Umbilical cord (tissue), 2 donors: ENCODE data around the gene TMCO4. TPM values are rescaled to one million over a fixed set of nuclear protein-coding genes. Genes with fewer than 3 reads are reported as not detected.
"Not testable (repeated sequence)": the region's sequence is repeated elsewhere in the genome, so short reads cannot be mapped to it uniquely, and the experiment has no call there.

Experiments used
- DNase-seq: peaks from one replicate; pipeline ENCODE4 v3.0.0-alpha.2; 2015; ENCODE audit warnings: low spot score
- total RNA-seq: library from RNA; depleted of rRNA; stranded (reverse); fragments of >200 nt; gene quantifications from one replicate; pipeline ENCODE4 v1.2.3, GENCODE V29; 2014; ENCODE audit warnings: low replicate concordance; ENCODE audit not compliant: insufficient read depth

The TMCO4 gene
- total RNA-seq, 1 donor from 2014 or later, result 4.1 TPM

DNA sequence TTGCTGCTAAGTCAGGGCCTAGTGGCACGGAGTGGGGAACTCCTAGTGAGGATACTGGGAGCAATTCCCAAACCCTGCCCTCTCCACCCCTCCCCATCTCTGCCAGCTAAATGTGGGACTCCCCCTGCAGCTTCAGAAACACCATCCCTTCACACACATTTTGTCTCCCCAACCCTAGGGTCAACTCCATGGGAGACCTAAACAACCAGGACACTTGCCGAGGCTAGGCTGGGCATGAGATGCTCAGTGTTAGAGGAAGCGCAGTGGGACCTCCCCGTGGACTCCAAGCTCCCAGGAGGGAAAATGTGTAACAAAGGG is 13.9 kb upstream of the TMCO4 start:
- DNase-seq, result no peak

DNA sequence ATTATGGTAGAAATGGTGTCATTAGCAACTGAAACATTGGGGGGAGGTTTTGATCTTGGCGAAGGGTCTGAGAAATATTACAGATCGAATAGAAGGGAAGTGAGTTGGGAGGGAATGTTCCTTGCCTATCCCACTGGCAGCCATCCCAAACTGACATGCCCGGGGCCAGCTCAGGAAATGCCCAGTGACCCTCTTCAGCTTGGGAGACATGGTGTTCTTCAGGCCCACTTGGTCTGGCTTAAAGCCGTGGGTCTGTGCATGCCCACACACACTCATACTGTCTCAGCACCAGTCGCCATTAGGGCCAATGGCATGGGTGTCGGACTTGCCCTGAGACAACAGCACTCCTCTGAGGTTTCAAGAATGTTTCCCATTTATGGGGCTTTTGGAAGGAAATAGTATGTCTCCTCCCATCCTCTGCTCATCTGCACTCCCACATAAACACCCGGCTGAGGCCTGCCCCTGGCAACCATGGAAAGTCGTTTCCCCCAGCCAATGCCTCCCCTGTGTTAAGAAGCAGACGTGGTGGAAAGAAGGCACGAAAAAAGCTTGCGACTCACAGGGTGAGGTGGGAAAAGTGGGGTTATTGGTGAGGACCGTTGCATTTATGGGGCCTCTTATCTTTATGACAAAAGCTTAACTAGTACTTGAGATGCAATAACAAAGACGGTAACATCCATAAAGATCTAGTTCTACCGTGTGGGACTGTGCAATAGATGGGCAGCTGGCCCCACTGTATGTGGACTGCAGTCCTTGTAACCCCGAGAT is 13.3 kb upstream of the TMCO4 start:
- DNase-seq, result no peak

DNA sequence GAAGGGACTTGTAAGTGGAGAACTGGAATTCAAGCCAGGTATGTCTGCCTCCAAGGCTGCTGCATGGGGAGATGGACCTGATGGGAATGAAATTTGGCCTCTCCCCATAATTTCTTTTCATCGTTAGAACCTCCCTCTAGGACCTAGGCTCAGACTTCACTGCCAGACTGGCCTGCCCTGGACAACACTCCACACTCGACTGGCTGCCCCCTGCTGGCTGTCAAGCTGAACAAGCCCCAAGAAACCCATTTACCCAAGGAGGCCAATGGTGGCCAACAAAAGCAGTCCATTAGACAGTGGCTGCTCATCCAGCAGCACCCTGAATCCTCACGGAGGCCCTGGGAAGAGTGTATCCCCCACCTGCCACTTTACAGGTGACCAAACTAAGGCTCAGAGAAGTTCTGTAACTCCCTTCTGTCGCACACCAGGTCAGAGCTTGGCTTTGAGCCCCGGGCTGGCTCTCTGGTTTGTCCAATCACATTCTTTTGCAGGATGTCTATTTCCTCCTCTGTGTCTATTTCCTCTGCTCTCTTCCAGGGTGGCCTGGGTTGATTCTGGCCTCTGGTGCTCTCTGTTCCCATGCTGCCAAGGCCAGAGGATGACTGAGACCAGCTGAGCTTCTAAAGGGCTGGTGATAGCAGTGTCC is 11.6 kb upstream of the TMCO4 start:
- DNase-seq, result no peak

DNA sequence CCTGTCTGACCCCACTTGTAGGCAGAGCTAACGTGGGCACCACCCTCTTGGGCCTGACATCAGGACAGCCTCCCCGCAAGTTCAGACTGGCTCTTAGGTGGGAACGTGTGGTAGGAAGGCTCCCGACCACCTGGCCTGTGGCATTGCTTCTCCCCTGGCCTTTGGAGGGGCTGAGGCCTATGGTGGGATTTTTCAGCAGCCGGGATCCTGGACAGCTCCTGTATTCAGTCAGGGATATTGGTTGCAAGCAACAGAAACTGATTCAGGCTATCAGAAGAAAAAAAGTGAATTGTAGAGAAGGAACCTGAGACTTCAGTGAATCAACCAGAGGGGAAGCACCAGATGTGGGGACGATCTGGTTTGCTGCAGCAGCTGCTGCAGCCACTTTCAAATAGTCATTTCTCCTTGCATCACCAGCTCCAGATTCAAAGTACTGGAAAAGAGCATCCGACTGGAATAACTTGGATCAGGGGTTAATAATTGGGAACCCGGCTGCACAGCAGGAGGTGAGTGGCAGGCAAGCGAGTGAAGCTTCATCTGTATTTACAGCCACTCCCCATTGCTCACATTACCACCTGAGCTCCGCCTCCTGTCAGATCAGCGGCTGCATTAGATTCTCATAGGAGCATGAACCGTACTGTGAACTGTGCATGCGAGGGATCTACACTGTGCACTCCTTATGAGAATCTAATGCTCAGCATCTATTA is 9.5 kb upstream of the TMCO4 start:
- DNase-seq, result no peak

DNA sequence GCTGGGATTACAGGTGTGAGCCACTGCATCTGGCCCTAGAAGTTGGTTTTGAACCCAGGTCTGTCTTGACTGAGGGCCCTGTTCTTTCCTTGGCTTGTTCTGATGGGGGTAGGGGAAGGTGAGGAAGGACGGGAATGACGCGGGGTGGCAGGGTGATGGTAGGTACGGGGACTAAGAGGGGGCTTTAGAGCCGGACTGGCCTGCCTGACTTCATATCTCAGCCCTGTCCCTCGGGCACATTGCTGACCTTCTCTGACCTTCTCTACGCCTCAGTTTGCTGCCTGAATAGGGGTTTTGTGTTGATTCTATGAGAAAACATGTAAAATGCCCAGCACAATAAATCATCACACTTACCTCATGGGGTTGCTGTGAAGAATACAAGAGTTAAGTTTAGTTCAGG is 8.6 kb upstream of the TMCO4 start:
- DNase-seq, result no peak

DNA sequence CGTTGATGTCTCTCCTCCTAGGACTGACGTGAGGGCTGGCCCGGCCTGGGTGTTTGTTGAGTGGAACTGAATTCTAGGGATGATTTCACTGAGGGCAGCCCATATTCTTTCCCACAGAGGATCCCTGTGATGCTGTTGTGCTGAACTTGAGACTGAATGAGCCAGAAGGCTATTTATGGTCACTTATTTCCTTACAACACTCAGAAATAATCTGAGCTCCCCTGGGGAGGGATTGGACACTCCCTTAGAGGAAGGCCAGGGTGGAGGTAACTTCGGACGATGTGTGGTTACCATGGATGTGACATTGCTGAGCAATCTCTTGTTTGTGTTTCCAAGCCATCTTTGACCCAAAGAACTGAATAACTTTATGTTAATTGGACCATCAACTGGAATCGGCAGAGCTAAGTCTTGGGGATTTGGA is 5.1 kb upstream of the TMCO4 start:
- DNase-seq, result no peak

DNA sequence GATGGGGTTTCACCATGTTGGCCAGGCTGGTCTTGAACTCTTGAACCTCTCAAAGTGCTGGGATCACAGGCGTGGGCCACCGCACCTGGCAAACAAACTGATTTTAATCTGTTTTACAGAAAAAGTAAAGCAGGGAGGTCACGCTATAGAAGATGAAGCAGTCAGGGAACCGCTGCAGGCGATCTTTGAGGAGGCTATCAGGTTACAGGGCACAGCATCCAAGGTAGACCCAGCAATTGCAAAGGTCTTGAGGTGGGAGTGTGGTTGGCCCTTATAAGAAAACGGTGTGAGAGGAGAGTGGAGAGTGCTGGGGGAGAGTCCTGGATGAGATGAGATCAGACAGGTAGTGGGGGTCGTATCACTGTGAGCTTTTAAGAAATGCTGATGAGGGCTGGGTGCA is 2.6 kb upstream of the TMCO4 start:
- no peak for DNase-seq

DNA sequence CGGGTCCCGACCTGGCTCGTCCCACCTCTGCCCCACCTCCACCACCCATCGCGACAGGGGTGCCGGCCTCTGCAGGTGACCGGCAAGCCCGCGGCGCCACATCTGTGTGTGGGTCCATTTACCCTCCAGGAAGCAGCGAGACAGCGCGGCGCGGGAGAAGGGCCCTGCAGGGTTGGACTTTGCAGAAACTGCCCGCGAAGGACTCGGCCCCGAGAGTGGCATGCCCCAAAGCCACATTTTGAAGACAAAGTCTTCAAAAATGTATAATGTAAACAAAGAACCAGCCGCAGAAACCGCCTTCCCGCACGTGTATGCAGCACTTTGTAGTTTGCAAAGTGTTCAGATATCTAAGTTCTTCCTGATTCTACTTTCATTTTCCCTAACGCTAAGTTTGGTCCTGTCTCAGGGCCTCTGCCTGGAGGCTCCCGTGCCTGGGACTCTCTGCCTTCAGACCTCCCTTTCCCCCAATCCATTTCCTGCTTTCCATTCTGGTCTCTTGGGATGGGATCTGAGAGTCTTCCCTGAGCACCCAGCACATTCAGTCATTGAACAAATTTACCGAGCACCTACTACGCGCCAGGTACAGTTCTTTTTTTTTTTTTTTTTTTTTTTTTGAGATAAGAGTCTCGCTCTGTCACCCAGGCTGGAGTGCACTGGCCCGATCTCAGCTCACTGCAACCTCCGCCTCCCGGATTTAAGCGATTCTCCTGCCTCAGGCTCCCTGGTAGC is 524 bp upstream of the TMCO4 start:
- DNase-seq, result peak; percentile 51

DNA sequence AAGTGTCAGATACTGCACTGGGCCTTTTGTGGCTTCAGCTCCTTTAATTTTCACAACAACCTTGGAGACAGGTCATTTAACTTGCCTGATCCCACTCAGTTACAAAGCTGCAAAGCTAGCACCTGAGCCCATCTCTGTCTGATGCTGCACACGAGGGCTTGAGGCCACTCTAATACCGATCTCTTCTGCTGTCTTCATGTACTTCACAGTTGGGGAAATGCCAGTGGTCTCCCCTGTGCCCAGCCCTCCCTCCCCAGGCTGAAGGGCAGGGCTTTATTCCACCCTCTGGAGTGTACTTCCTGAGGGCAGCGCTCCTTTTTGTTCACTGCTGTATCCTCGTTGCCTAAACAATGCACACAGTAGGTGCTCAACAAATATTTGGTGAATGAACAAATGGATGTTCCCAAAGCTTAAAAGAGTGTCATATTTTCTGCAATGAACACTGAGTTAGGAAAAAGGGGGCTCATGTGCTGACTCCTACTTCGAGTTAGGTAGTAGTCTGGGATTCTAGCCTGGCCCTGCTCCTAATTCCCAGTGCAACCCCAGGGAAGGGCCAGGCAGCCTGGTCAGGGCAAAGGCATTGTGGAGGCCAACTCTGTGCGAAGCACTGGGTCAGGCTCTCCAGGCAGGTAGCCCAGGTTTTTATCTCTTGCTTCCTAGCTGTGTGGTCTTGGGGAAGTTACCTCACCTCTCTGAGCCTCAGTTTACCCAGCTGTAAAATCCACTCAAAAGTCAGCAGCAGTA is 1.1 kb downstream of the TMCO4 start:
- DNase-seq, result no peak

DNA sequence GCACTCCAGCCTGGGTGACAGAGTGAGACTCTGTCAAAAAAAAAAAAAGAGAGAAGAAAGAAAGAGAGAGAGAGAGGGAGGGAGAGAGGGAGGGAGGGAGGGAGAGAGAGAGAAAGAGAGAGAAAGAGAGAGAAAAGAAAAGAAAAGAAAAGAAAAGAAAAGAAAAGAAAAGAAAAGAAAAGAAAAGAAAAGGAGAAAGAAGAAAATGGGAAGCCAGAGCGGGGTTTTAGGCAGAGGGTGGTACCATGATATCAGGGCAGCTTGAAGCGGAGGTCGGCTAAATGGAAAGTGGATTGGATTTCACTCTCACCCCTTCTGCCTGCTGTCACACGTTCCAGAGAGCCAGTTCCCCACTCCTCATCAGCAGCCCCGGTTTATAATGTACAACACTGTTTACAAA is 1.9 kb downstream of the TMCO4 start:
- no peak for DNase-seq

DNA sequence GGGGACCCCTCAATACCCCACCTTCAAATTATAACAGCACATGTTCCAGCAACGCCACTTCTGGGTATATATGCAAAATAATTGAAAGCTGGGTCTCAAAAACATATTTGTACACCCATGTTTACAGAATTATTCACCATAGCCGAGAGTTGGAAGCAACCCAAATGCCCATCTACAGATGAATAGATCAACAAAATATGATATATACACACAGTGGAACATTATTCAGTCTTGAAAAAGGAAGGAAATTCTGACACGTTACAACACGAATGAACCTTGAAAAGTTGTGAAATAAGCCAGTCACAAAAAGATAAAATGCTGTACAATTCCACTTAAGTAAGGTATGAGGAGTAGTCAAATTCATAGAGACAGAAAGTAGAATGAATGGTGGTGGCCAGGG is 5.1 kb downstream of the TMCO4 start:
- no peak for DNase-seq

DNA sequence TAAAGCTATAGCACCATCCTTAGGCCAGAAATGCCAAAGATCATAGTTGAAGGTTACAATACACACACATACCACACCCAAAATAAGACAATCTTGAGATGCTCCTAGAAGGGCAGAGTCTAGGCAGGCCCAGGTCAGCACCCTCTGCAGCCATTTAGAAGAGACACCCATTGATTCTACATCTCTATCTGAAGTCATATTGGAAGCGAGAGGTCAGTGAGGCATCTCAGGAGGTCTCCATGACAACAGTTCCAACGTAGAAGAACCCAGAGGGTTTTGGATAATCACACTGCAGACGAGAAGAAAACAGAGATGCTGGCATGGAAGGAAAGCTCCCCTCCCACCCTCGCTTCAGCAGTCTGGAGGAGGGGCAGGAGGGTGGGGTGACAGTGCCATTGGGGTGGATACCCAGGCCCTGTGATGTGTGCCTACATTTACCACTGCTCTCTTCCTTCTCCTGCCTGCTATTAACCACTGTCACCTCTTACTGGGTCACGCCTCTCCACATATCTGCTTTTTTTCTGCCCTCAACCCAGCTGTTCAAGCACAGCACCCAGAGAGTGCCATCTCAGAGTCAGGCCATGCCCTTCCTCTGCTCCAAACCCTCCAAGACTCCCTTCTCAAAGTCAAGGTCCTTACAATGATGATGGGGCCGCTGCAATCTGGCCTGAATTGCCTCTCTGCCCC is 6.2 kb downstream of the TMCO4 start:
- no peak for DNase-seq

DNA sequence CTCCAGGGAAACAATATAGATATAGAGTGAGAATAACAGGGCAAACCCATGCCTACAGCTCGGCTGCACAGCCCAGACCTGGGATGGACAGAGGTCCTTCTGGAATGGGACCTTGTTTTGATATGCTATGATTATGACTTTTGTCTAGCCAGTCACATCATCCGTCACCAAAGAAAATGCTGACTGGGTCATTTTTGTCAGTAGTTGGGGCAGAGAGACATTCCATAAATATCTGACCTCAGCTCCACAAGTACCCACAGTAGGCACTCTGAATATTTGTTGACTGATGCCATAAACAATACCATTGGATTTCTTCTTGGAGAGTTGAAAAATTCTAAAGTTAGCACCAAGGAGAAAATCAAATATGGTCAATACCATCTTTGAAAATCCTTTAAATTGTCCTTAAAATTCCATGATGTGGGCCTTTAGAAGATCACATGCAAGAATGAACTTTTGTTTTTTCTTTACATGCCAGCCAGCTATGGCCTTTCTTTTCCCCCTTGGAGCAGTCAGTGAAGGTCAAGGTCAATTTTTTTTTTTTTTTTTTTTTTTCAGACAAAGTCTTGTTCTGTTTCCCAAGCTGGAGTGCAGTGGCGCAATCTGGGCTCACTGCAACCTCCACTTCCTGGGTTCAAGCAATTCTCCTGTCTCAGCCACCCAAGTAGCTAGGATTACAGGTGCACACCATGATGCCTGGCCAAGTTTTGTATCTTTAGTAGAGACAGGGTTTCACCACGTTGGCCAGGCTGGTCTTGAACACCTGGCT is 7.3 kb downstream of the TMCO4 start:
- no peak for DNase-seq

DNA sequence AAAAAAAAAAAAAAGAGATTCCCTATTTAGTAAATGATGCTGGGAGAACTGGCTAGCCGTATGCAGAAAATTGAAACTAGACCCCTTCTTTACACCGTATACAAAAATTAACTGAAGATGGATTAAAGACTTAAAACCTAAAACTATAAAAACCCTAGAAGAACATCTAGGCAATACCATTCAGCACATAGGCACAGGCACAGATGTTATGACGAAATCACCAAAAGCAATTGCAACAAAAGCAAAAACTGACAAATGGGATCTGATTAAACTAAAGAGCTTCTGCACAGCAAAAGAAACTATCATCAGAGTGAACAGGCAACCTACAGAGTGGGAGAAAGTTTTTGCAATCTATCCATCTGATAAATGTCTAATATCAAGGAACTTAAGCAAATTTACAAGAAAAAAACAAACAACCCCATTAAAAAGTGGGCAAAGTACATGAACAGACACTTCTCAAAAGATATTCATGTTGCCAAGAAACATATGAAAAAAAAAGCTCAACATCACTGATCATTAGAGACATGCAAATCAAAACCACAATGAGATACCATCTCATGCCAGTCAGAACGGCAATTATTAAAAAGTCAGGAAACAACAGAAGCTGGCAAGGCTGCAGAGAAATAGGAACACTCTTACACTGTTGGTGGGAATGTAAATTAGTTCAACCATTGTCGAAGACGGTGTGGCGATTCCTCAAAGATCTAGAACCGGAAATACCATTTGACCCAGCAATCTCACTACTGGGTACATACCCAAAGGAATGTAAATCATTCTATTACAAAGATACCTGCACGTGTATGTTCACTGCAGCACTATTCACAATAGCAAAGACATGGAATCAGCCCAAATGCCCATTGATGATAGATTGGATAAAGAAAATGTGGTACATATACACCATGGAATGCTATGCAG is 9.4 kb downstream of the TMCO4 start:
- not testable (repeated sequence) for DNase-seq

DNA sequence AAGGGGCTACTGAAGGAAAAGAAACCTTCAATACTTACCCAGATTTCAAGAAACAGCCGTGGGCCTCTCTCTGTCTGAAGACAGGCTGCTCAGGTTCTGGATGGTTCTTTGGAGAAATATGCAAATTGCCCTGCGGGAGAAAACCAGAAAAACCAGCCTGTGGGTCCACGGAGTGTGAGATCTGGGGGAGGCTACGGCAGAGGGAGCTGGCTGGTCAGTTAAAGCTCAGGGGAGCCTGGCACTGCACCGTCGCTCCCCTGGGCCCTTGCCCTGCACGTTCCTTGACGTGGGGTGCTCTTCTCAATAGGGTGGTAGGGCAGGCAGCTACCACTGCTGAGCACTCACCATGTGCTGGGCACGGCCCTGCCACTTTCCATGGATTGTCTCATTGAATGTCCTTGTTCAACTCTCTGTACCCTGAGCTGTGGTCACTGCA is 12.7 kb downstream of the TMCO4 start:
- peak; percentile 62 for DNase-seq

DNA sequence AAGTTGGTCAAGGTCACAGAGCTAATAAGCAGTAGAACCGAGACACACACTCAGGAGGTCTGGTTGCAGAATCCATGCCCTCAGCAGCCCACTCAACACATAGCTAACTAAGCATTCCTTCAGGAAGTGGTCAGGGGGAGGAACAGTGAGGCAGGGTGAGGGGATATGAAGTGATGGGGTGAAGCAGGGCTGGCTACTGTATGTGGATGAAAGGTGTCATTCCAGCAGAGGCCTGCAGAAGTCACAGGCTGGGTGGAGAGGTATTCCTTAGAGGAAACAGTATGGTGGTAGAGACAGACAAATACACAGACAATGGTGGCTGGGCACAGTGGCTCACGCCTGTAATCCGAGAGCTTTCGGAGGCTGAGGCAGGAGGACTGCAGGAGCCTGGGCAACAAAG is 14.1 kb downstream of the TMCO4 start:
- no peak for DNase-seq

DNA sequence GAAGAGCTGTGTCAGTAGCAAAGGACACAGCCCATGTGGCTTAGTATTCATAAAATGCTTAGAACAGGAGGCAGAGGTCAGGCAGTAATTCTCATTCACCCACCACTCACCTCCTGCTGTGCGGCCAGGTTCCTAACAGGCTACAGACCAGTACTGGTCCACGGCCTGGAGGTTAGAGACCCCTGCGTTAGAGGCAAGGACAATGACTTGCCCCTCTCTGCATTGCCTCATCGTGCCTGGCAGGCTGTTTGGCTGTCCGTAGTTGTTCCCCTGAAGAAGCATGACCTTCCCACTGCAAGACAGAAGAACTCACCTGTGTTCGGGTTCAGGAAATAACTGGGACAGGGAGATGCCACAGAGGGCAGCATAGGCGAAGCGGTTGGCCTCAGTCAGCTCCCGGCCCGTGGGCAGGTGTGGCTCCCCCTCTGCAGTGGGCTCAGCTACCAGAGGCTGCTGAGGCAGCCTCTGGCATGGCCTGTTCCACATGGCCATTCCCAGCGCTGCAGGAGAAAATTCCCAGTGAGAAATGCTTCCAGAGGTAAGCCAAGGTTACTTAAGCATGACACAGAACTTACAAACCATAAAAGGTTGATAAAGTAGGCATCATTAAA is 19.3 kb downstream of the TMCO4 start:
- no peak for DNase-seq

DNA sequence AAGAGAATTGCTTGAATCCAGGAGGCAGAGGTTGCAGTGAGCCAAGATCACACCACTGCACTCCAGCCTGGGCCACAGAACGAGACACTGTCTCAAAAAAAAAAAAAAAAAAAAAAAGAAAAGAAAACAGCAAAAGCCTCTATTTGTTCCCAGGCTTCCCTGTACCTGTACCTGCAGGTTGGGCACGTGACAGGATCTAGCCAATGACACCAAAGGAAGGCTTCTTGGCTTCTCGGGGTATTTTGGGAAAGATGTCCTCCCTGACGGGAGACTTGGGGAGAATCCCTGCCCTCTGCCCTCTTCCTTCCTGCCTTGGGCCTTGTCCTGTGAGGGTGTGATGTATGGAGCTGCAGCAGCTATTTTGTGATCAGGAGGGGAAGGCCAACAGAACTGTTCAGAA is 22.8 kb downstream of the TMCO4 start:
- DNase-seq, result no peak

DNA sequence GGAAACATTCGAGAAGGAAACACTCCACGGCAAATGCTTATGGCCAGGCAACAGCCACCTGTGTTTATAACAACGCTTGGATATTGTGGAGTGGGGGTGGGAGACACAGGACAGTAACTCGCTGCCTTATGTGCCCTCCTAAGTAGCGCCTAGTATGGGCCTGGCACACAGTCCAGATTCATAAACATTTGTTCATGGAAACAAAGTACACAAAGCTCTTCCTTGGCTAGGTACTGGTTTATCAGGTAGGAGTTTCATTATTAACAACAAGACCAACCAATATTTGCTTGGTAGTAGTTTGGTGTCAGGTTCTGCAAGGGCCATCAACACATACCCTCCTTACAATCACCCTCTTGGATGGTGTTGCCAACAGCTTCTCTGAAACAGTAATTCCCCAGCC is 23.4 kb downstream of the TMCO4 start:
- DNase-seq, result no peak
